ENCODE results near the gene YWHAB. TPM values are rescaled to one million over a fixed set of nuclear protein-coding genes. Genes with fewer than 3 reads are reported as not detected.

The YWHAB gene
- total RNA-seq, 3 donors from 2014 or later = 125 to 155 (median 139) TPM

DNA sequence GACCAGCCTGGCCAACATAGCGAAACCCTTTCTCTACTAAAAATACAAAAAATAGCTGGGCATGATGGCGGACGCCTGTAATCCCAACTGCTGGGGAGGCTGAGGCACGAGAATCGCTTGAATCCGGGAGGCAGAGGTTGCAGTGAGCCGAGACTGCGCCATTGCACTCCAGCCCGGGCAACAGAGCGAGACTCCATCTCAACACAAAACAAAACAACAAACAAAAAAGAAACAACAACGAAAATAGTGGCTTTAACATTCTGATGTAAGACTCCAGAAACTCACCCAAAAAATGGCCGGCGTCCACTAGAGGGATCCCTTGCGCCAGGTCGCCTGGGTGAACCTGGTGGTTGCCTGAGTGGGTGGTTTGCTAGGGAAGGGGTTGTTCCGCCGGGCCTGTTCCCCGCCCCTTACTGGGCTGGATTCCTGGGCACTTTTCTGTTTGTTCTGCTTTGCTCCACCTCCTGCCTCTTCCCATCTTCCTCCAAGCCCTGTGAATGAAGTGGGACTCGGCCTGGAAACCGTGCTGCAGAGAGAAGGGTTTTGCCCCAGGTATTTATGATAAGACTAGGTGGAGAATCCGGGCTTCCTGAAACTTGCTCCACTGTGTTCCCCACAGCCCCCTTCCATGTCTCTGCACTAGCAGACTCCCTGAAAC is 25.9 kb downstream of the YWHAB start:
- TF ChIP-seq POLR2AphosphoS5 (IDR thresholded peaks at IDR 0.05) (no peak), POLR2A (IDR thresholded peaks at IDR 0.05) (no peak)
- TF ChIP-seq, protein P1, sequence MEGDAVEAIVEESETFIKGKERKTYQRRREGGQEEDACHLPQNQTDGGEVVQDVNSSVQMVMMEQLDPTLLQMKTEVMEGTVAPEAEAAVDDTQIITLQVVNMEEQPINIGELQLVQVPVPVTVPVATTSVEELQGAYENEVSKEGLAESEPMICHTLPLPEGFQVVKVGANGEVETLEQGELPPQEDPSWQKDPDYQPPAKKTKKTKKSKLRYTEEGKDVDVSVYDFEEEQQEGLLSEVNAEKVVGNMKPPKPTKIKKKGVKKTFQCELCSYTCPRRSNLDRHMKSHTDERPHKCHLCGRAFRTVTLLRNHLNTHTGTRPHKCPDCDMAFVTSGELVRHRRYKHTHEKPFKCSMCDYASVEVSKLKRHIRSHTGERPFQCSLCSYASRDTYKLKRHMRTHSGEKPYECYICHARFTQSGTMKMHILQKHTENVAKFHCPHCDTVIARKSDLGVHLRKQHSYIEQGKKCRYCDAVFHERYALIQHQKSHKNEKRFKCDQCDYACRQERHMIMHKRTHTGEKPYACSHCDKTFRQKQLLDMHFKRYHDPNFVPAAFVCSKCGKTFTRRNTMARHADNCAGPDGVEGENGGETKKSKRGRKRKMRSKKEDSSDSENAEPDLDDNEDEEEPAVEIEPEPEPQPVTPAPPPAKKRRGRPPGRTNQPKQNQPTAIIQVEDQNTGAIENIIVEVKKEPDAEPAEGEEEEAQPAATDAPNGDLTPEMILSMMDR (IDR thresholded peaks at IDR 0.05) = peak in 1 of 3 donors; percentile 25
- peak in 1 of 2 donors; percentile 72 for DNase-seq (ENCODE audit: low spot score in 2 of 2)

DNA sequence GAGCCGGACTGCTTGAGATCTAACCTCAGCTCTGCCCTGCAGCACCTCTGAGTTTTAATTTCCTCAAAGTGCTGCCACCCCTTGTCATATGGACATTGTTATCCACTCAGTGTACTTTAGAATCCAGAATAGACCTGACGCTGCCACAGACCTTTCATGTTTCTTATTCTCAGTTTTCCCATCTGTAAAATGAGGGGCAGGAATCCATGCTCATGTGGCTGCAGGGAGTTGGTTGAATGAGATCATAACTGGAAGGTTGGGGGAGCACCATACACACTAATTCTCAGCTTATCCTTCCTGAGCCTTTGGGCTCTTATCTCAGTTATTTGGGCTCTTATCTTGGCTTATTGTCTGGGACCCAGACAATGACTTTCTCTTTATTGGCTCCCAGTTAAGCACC is 26.7 kb downstream of the YWHAB start:
- H3K27ac ChIP-seq = no peak overlapping the region
- intact Hi-C loops (cut with DNase I; ENCODE audit: low total_unique reads) = loop anchor here (5.0 kb wide), 1 partner anchor 900 kb away; no protein-coding TSS in a partner anchor
- no peak overlapping the region for H3K4me3 ChIP-seq
- H3K36me3 ChIP-seq = no peaks in the 10 kb centered on the region
- TF ChIP-seq POLR2A (IDR thresholded peaks at IDR 0.05) = no peak
- TF ChIP-seq, protein P1 (IDR thresholded peaks at IDR 0.05) = no peak
- no peak for TF ChIP-seq POLR2AphosphoS5 (IDR thresholded peaks at IDR 0.05)
- peaks cover 0 to 3% of the 10 kb centered on the region in 2 donors for H3K4me1 ChIP-seq
- H3K27me3 ChIP-seq = no peaks in the 10 kb centered on the region
- H3K9me3 ChIP-seq = no peaks in the 10 kb centered on the region
- no peak for DNase-seq (ENCODE audit: low spot score in 2 of 2)

More for the DNA sequence above, 25.9 kb downstream of the YWHAB start:
- intact Hi-C loops (cut with DNase I; ENCODE audit: low total_unique reads) = loop anchor here (5.0 kb wide), 1 partner anchor 899 kb away; no protein-coding TSS in a partner anchor
- Histone ChIP-seq H3K27me3 (no peaks in the 10 kb centered on the region), H3K27ac (no peak overlapping the region), H3K9me3 (no peaks in the 10 kb centered on the region), H3K4me1 (peaks cover 0 to 3% of the 10 kb centered on the region in 2 donors), H3K4me3 (no peak overlapping the region), H3K36me3 (no peaks in the 10 kb centered on the region)

DNA sequence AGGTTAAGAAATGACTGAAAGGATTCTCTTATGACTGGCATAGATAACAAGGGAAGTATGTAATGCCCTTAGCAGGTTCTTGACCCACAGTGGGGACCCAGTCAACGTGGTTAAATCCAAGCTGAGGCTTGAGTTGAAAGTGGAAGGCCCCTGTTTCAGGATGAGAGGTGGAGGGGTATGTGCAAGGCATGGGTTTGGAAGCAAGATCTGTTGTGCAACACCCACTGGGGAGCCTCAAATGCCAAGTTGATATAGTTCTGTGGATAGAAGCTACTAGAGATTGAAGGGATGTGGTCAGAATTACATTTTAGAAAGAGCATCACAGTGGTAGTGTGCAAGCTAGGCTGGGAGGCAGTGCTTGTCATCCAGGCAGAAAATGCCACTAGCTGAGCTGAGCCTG is 29.4 kb downstream of the YWHAB start:
- H3K9me3 ChIP-seq = no peaks in the 10 kb centered on the region
- H3K36me3 ChIP-seq = no peaks in the 10 kb centered on the region
- H3K27me3 ChIP-seq = no peaks in the 10 kb centered on the region
- H3K4me1 ChIP-seq = no peaks in the 10 kb centered on the region
- H3K27ac ChIP-seq = no peak overlapping the region
- intact Hi-C loops (cut with DNase I; ENCODE audit: low total_unique reads) = loop anchor here (5.0 kb wide), 1 partner anchor 903 kb away; no protein-coding TSS in a partner anchor
- TF ChIP-seq POLR2AphosphoS5 (IDR thresholded peaks at IDR 0.05) = no peak
- no peak for TF ChIP-seq POLR2A (IDR thresholded peaks at IDR 0.05)
- TF ChIP-seq, protein P1 (IDR thresholded peaks at IDR 0.05) = no peak
- DNase-seq (ENCODE audit: low spot score in 2 of 2) = no peak
- no peak overlapping the region for H3K4me3 ChIP-seq

DNA sequence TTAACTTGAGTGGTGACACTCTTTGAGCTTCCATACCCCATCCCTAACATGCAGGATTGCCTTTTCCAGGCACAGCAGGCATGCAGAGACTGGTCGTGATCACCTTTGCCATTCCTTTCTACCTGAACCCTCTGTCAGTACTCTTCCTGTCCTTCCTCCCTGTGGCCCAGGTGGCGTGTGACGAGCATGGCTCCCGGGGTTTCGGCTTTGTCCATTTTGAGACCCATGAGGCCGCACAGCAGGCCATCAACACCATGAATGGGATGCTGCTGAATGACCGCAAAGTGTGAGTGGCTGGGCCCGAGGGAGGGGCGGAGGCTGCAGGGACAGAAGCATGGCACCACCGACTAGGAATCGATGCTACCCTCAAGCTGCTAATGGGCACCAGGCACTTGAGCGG is 31.1 kb downstream of the YWHAB start:
- TF ChIP-seq POLR2AphosphoS5 (IDR thresholded peaks at IDR 0.05) = no peak
- TF ChIP-seq POLR2A (IDR thresholded peaks at IDR 0.05) = no peak
- TF ChIP-seq, protein P1 (IDR thresholded peaks at IDR 0.05) = no peak
- intact Hi-C loops (cut with DNase I; ENCODE audit: low total_unique reads) = no loop called here
- Histone ChIP-seq H3K4me3 (no peak overlapping the region), H3K27ac (no peak overlapping the region), H3K4me1 (no peaks in the 10 kb centered on the region), H3K36me3 (no peaks in the 10 kb centered on the region), H3K9me3 (no peaks in the 10 kb centered on the region), H3K27me3 (no peaks in the 10 kb centered on the region)
- DNase-seq (ENCODE audit: low spot score in 2 of 2) = no peak

DNA sequence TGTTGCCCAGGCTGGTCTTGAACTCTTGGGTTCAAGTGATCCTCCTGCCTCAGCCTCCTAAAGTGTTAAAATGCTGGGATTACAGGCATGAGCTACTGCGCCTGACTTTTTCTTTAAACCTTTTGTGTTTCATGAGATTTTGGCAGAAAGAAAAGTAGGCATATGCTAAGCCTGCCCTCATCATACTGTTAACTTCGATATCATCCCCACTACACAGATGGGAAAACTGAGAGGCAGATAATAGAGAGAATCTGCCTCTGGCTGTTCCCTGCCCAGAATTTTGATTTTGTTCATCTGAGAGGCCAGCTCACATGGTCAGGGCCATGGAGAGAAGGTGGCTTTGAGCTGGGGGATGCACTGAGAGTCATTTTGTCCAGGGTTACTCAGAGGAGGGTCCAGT is 31.9 kb downstream of the YWHAB start:
- Histone ChIP-seq H3K4me1 (no peaks in the 10 kb centered on the region), H3K27me3 (no peaks in the 10 kb centered on the region), H3K36me3 (no peaks in the 10 kb centered on the region), H3K9me3 (no peaks in the 10 kb centered on the region), H3K27ac (no peak overlapping the region), H3K4me3 (no peak overlapping the region)
- intact Hi-C loops (cut with DNase I; ENCODE audit: low total_unique reads) = no loop called here
- DNase-seq (ENCODE audit: low spot score in 2 of 2) = no peak
- TF ChIP-seq, protein P1 (IDR thresholded peaks at IDR 0.05) = no peak
- TF ChIP-seq POLR2AphosphoS5 (IDR thresholded peaks at IDR 0.05) (no peak), POLR2A (IDR thresholded peaks at IDR 0.05) (no peak)
